Activated CD4-positive, alpha-beta memory T cell treated with anti-CD3 and anti-CD28 coated beads for 36 hours (primary cell): ENCODE results near the gene PALLD. TPM values are rescaled to one million over a fixed set of nuclear protein-coding genes. Genes with fewer than 3 reads are reported as not detected.
"Not testable (repeated sequence)": the region's sequence is repeated elsewhere in the genome, so short reads cannot be mapped to it uniquely, and the experiment has no call there.

Experiments
- CTCF ChIA-PET: fragments of 350-600 bp; sonication (Branson Sonifier 250); formaldehyde crosslinking; loops from one replicate; lab custom pipeline; 2021; ENCODE audit warnings: antibody characterized with exemption, inconsistent platforms; lab: Charles Lee
- POLR2A ChIA-PET: fragments of 350-600 bp; sonication (Branson Sonifier 250); formaldehyde crosslinking; loops from one replicate; lab custom pipeline; 2021; ENCODE audit warnings: antibody characterized with exemption; lab: Charles Lee
- DNase-seq: peaks from one replicate; pipeline ENCODE4 v3.0.0-alpha.2; 2020
- H3K27ac Mint-ChIP-seq: one replicate; pipeline ENCODE4 v1.8.0; 2021; ENCODE audit warnings: mixed read lengths
- H3K27me3 Mint-ChIP-seq: one replicate; pipeline ENCODE4 v1.8.0; 2021; ENCODE audit warnings: mixed read lengths
- H3K36me3 Mint-ChIP-seq: one replicate; pipeline ENCODE4 v1.8.0; 2021; ENCODE audit warnings: mixed read lengths
- H3K4me1 Mint-ChIP-seq: one replicate; pipeline ENCODE4 v1.8.0; 2021; ENCODE audit warnings: low read depth, mixed read lengths
- H3K4me3 Mint-ChIP-seq: one replicate; pipeline ENCODE4 v1.8.0; 2021; ENCODE audit warnings: mild to moderate bottlenecking, mixed read lengths
- H3K9me3 Mint-ChIP-seq: one replicate; pipeline ENCODE4 v1.8.0; 2021; ENCODE audit warnings: mixed read lengths
- intact Hi-C: fragments of 100-400 bp; cut with micrococcal nuclease; formaldehyde crosslinking; loops from one replicate; pipeline ENCODE4 v1.15.1; 2023
- total RNA-seq, 2 experiments: library from RNA; stranded (reverse); gene quantifications; one replicate each; pipeline ENCODE4 v1.2.3, GENCODE V29; 2021

PALLD gene
- total RNA-seq, 2 experiments from 2014 or later = 8.9 to 9.4 TPM

GRCh38 chr4:168724686-168725411 lies 228.0 kb downstream of the PALLD start:
- intact Hi-C loops = loop anchor here (1.0 to 10.0 kb wide), 2 partner anchors 139 to 210 kb away; no protein-coding TSS in a partner anchor
- DNase-seq = no peak
- Mint-ChIP-seq H3K9me3 (peaks cover 12% of the 10 kb centered on the region), H3K27me3 (peaks cover 8% of the 10 kb centered on the region), H3K36me3 (no peaks in the 10 kb centered on the region), H3K27ac (no peak overlapping the region), H3K4me3 (no peak overlapping the region), H3K4me1 (peaks cover 11% of the 10 kb centered on the region)
- ChIA-PET CTCF (no interaction called here), POLR2A (interaction anchor here (0.9 kb wide), 1 partner anchor 140 kb away, joined by 3 read pairs; no protein-coding TSS in a partner anchor)

- intact Hi-C loops = loop anchor here (1.0 to 10.0 kb wide), 2 partner anchors 138 to 211 kb away; no protein-coding TSS in a partner anchor
- no peak for DNase-seq
- H3K4me3 Mint-ChIP-seq = no peak overlapping the region
- H3K9me3 Mint-ChIP-seq = peaks cover 12% of the 10 kb centered on the region
- peaks cover 8% of the 10 kb centered on the region for H3K27me3 Mint-ChIP-seq
- ChIA-PET CTCF (no interaction called here), POLR2A (no interaction called here)
- no peak overlapping the region for H3K27ac Mint-ChIP-seq
- peaks cover 11% of the 10 kb centered on the region for H3K4me1 Mint-ChIP-seq
- no peaks in the 10 kb centered on the region for H3K36me3 Mint-ChIP-seq
Observed at GRCh38 chr4:168725930-168726329, 229.1 kb downstream of the PALLD start.

GRCh38 chr4:168727181-168727580 lies 230.3 kb downstream of the PALLD start:
- H3K27ac Mint-ChIP-seq, DNase-seq, POLR2A ChIA-PET, H3K4me3 Mint-ChIP-seq, CTCF ChIA-PET, H3K36me3 Mint-ChIP-seq: not testable (repeated sequence)
- intact Hi-C loops = loop anchor here (10.0 kb wide), 1 partner anchor 212 kb away; no protein-coding TSS in a partner anchor
- Mint-ChIP-seq H3K9me3 (peaks cover 12% of the 10 kb centered on the region), H3K4me1 (peaks cover 11% of the 10 kb centered on the region), H3K27me3 (peaks cover 11% of the 10 kb centered on the region)

- H3K27ac Mint-ChIP-seq = no peak overlapping the region
- CTCF ChIA-PET = no interaction called here
- H3K36me3 Mint-ChIP-seq = no peaks in the 10 kb centered on the region
- POLR2A ChIA-PET = no interaction called here
- H3K9me3 Mint-ChIP-seq = peaks cover 12% of the 10 kb centered on the region
- H3K27me3 Mint-ChIP-seq = peaks cover 9% of the 10 kb centered on the region
- no peak for DNase-seq
- H3K4me1 Mint-ChIP-seq = no peaks in the 10 kb centered on the region
- H3K4me3 Mint-ChIP-seq = no peak overlapping the region
- intact Hi-C loops = no loop called here
Observed at GRCh38 chr4:168731006-168731636, 234.3 kb downstream of the PALLD start.

GRCh38 chr4:168731706-168732414 lies 235.0 kb downstream of the PALLD start:
- CTCF ChIA-PET = no interaction called here
- Mint-ChIP-seq H3K27ac (no peak overlapping the region), H3K4me3 (no peak overlapping the region), H3K27me3 (peaks cover 9% of the 10 kb centered on the region), H3K9me3 (peaks cover 12% of the 10 kb centered on the region), H3K36me3 (no peaks in the 10 kb centered on the region), H3K4me1 (no peaks in the 10 kb centered on the region)
- intact Hi-C loops = no loop called here
- POLR2A ChIA-PET = no interaction called here
- DNase-seq = no peak

GRCh38 chr4:168732714-168733113 lies 235.9 kb downstream of the PALLD start:
- intact Hi-C loops = no loop called here
- H3K27ac Mint-ChIP-seq = no peak overlapping the region
- H3K4me3 Mint-ChIP-seq = no peak overlapping the region
- H3K36me3 Mint-ChIP-seq = no peaks in the 10 kb centered on the region
- ChIA-PET CTCF (no interaction called here), POLR2A (no interaction called here)
- DNase-seq = no peak
- peaks cover 6% of the 10 kb centered on the region for H3K9me3 Mint-ChIP-seq
- H3K27me3 Mint-ChIP-seq = peaks cover 6% of the 10 kb centered on the region
- no peaks in the 10 kb centered on the region for H3K4me1 Mint-ChIP-seq

- Mint-ChIP-seq H3K4me3 (no peak overlapping the region), H3K9me3 (no peaks in the 10 kb centered on the region), H3K36me3 (no peaks in the 10 kb centered on the region), H3K27ac (no peak overlapping the region), H3K4me1 (no peaks in the 10 kb centered on the region), H3K27me3 (peaks cover 3% of the 10 kb centered on the region)
- ChIA-PET POLR2A (no interaction called here), CTCF (no interaction called here)
- DNase-seq = no peak
- intact Hi-C loops = no loop called here
Observed at GRCh38 chr4:168734703-168735678, 238.1 kb downstream of the PALLD start.

GRCh38 chr4:168735735-168736134 lies 238.9 kb downstream of the PALLD start:
- ChIA-PET POLR2A (no interaction called here), CTCF (no interaction called here)
- H3K27ac Mint-ChIP-seq = no peak overlapping the region
- no peaks in the 10 kb centered on the region for H3K4me1 Mint-ChIP-seq
- no peak overlapping the region for H3K4me3 Mint-ChIP-seq
- peaks cover 2% of the 10 kb centered on the region for H3K27me3 Mint-ChIP-seq
- no peak for DNase-seq
- no peaks in the 10 kb centered on the region for H3K36me3 Mint-ChIP-seq
- intact Hi-C loops = no loop called here
- no peaks in the 10 kb centered on the region for H3K9me3 Mint-ChIP-seq

- POLR2A ChIA-PET = no interaction called here
- H3K27ac Mint-ChIP-seq = no peak overlapping the region
- intact Hi-C loops = no loop called here
Observed at GRCh38 chr4:168736860-168737805, 240.3 kb downstream of the PALLD start.

GRCh38 chr4:168737806-168738172 lies 240.9 kb downstream of the PALLD start:
- Mint-ChIP-seq H3K4me3 (no peak overlapping the region), H3K36me3 (no peaks in the 10 kb centered on the region), H3K27me3 (peaks cover 1% of the 10 kb centered on the region), H3K9me3 (no peaks in the 10 kb centered on the region), H3K27ac (no peak overlapping the region), H3K4me1 (no peaks in the 10 kb centered on the region)
- POLR2A ChIA-PET = no interaction called here
- DNase-seq = no peak
- CTCF ChIA-PET = interaction anchor here (0.6 kb wide), 1 partner anchor 22 kb away, joined by 3 read pairs; no protein-coding TSS in a partner anchor
- intact Hi-C loops = no loop called here

More at GRCh38 chr4:168736860-168737805, 240.3 kb downstream of the PALLD start:
- H3K9me3 Mint-ChIP-seq = no peaks in the 10 kb centered on the region
- CTCF ChIA-PET = interaction anchor here (0.6 kb wide), 1 partner anchor 21 kb away, joined by 3 read pairs; no protein-coding TSS in a partner anchor
- H3K4me1 Mint-ChIP-seq = no peaks in the 10 kb centered on the region
- no peaks in the 10 kb centered on the region for H3K27me3 Mint-ChIP-seq
- H3K4me3 Mint-ChIP-seq = no peak overlapping the region
- DNase-seq = no peak
- H3K36me3 Mint-ChIP-seq = no peaks in the 10 kb centered on the region
